Mucosa of descending colon (tissue), 3 donors: Measurements from ENCODE around the gene AGK. TPM values are rescaled to one million over a fixed set of nuclear protein-coding genes. Genes with fewer than 3 reads are reported as not detected.
"Not testable (repeated sequence)": the region's sequence is repeated elsewhere in the genome, so short reads cannot be mapped to it uniquely, and the experiment has no call there.

Experiments
- ATAC-seq: fragments of 200-7000 bp; cut with Tn5 transposase; one replicate; pipeline ENCODE4 v1.9.1; 2020; ENCODE audit warnings: mild to moderate bottlenecking, moderate library complexity
- DNase-seq, 3 donors: peaks; one replicate each; pipeline ENCODE4 v3.0.0-alpha.2; 2020
- H3K36me3 ChIP-seq: fragments of 200-600 bp; one replicate; pipeline ENCODE4 v1.8.0; 2021; ENCODE audit warnings: low read depth, mild to moderate bottlenecking
- H3K4me1 ChIP-seq: fragments of 200-600 bp; one replicate; pipeline ENCODE4 v1.8.0; 2021; ENCODE audit warnings: low read depth, mild to moderate bottlenecking
- H3K4me3 ChIP-seq: fragments of 200-600 bp; one replicate; pipeline ENCODE4 v1.8.0; 2021; ENCODE audit warnings: mild to moderate bottlenecking
- H3K9me3 ChIP-seq: fragments of 200-600 bp; one replicate; pipeline ENCODE4 v1.8.0; 2021; ENCODE audit warnings: mild to moderate bottlenecking
- intact Hi-C, 2 donors: fragments of 100-400 bp; cut with DNase I in 1 of 2; cut with micrococcal nuclease in 1 of 2; formaldehyde crosslinking; loops; one replicate each; pipeline versions ENCODE4 v1.11.0 to v1.11.1; 2022; cut with DNase I, micrococcal nuclease
- total RNA-seq, 3 donors: library from RNA; stranded (reverse); fragmentation: NEBNext Ultra II Directional in 2 of 3; extraction: Animal tissue kit (Norgen Biotek cat#: 25700) in 2 of 3; gene quantifications; one replicate each; pipeline versions ENCODE4 v1.2.1 to v1.2.4, GENCODE V29; 2021 to 2023
- TF ChIP-seq, protein P1 (sequence below): fragments of 200-600 bp; IDR thresholded peaks from one replicate; pipeline ENCODE4 v1.8.0; 2022; ENCODE audit warnings: antibody characterized with exemption, mild to moderate bottlenecking
- donor health status: DM: no; HTN: no; CAD: no; lungs with moderate emphysema.
- donor health status: DM: no; HTN: no; CAD: no.
- donor health status: DM: no; HTN: yes; CAD: no.

The AGK gene
- total RNA-seq, 3 donors from 2014 or later, result 16.7 to 20.7 (median 17.6) TPM

DNA sequence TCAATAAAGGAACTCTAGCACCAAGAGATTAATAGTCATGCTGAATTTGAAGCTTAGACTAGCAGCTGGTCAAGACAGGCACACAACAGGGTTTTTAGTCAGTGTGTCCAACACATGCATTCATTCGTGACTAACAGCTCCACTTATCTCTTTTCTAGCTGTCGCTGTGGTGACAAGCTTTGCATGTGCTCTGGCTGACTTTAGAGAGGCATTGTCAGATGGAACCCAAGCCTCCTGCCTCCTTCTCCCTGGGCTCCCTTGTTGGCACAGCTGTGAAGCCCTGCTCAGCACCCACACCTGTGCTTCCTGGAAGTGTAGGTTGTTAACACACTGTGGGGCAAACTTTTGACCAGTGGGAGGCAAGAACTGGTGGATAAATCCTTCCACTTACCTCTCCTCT is 9.8 kb upstream of the AGK start:
- H3K4me3 ChIP-seq, result no peak overlapping the region
- intact Hi-C loops, result no loop called here
- ATAC-seq (no peak), DNase-seq (no peak)
- TF ChIP-seq, protein P1, sequence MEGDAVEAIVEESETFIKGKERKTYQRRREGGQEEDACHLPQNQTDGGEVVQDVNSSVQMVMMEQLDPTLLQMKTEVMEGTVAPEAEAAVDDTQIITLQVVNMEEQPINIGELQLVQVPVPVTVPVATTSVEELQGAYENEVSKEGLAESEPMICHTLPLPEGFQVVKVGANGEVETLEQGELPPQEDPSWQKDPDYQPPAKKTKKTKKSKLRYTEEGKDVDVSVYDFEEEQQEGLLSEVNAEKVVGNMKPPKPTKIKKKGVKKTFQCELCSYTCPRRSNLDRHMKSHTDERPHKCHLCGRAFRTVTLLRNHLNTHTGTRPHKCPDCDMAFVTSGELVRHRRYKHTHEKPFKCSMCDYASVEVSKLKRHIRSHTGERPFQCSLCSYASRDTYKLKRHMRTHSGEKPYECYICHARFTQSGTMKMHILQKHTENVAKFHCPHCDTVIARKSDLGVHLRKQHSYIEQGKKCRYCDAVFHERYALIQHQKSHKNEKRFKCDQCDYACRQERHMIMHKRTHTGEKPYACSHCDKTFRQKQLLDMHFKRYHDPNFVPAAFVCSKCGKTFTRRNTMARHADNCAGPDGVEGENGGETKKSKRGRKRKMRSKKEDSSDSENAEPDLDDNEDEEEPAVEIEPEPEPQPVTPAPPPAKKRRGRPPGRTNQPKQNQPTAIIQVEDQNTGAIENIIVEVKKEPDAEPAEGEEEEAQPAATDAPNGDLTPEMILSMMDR, result no peak
- no peaks in the 10 kb centered on the region for H3K4me1 ChIP-seq
- no peaks in the 10 kb centered on the region for H3K36me3 ChIP-seq
- H3K9me3 ChIP-seq, result no peaks in the 10 kb centered on the region

DNA sequence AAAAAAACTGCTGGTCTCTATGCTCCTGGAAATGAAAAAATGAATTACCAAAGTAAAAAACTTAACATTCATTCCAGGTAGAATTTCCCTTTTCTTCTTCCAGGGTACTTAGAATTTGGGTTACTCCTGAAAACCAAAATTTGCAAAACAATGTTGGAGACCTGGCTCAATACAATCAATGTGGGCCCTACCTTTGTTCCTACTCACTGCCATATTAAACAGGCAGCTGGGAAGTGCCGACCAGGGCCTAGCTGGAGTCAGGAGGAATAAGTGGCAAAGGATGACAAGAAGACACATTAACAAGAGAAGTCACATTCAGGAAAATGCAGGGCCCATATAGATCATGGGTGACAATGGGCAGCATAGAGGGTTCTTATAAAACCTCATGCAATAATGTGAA is 6.4 kb upstream of the AGK start:
- H3K36me3 ChIP-seq, result no peaks in the 10 kb centered on the region
- H3K4me3 ChIP-seq, result no peak overlapping the region
- H3K4me1 ChIP-seq, result no peaks in the 10 kb centered on the region
- no peaks in the 10 kb centered on the region for H3K9me3 ChIP-seq
- ATAC-seq (no peak), DNase-seq (no peak)
- TF ChIP-seq, protein P1, result no peak
- intact Hi-C loops, result no loop called here

DNA sequence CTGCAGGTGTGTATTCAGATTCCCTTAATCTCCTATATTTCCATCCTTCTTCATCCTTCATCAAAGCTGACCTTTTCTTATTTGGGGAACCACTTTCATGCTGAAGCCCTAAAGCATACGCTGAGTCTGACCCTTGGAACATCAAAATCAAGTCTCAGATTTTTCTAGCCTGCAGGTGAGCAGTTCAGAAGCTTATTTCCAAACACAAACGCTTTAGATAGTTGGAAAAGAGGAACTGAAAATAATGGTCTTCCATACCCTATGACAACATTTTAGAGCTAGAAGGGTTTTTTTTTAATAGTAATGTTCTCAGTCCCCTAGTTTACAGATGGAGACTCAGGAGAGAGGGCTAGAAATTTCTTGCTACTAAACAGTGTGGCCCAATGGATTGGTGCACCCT is 1.6 kb upstream of the AGK start:
- no peaks in the 10 kb centered on the region for H3K36me3 ChIP-seq
- ATAC-seq, result no peak
- no peaks in the 10 kb centered on the region for H3K9me3 ChIP-seq
- TF ChIP-seq, protein P1, result no peak
- H3K4me1 ChIP-seq, result peaks cover 3% of the 10 kb centered on the region
- H3K4me3 ChIP-seq, result no peak overlapping the region
- intact Hi-C loops, result no loop called here
- no peak for DNase-seq

DNA sequence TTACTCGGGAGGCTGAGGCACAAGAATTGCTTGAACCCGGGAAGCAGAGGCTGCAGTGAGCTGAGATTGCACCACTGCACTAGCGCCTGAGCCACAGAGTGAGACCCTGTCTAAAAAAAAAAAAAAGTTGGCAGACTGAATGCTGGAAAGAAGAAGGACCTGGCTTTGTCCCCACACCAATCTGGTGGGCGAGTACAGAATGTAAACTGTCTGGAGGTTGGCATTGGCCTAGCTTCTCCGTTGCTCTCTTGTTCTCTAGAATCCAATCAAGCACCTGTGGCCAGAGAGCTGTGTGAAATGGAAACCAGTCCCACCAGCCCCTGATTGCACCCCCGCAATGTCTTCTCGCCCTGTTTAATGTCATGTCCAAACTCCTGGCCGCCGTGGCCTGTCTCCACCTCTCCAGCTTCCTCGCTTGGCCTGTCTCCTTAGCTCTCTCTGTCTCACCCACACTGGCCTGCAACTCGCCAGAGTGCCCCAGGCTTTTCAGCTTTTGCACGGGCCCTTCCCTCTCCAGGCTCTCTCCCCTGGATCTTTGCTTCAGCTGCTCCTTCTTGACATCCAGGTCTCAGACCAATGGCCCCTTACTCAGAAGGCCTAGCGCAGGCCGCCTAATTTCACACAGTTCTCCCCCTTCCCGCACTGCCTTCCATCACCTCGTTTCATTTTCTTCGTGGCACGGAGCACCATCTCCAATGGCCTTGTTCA is 670 bp upstream of the AGK start:
- H3K9me3 ChIP-seq, result no peaks in the 10 kb centered on the region
- TF ChIP-seq, protein P1, result no peak
- H3K4me3 ChIP-seq, result no peak overlapping the region
- ATAC-seq (no peak), DNase-seq (peak in 2 of 3 donors; percentile 5 to 30)
- peaks cover 3% of the 10 kb centered on the region for H3K4me1 ChIP-seq
- no peaks in the 10 kb centered on the region for H3K36me3 ChIP-seq
- intact Hi-C loops, result no loop called here

DNA sequence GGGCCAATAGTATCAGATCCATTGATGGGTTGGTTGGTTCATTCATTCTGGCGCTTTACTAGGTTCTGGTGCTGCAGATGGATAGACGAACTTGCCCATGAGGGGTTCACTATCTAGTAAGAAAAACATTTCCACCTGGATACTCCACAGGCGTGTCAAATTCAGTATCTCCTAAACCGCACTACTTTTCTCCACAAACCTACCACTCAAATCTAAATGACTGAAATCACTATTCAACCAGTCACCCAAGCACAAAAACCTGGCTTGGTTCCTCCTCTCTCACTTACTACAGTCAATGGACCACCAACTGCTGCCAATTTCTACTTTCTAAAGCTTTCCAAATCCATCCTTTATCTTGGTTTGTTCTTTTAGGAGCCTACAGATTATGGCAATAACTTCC is 572 bp downstream of the AGK start:
- H3K36me3 ChIP-seq, result no peaks in the 10 kb centered on the region
- DNase-seq (no peak), ATAC-seq (no peak)
- TF ChIP-seq, protein P1, result no peak
- peaks cover 3% of the 10 kb centered on the region for H3K4me1 ChIP-seq
- H3K9me3 ChIP-seq, result no peaks in the 10 kb centered on the region
- H3K4me3 ChIP-seq, result peak overlapping the region; percentile 91
- intact Hi-C loops, result no loop called here

DNA sequence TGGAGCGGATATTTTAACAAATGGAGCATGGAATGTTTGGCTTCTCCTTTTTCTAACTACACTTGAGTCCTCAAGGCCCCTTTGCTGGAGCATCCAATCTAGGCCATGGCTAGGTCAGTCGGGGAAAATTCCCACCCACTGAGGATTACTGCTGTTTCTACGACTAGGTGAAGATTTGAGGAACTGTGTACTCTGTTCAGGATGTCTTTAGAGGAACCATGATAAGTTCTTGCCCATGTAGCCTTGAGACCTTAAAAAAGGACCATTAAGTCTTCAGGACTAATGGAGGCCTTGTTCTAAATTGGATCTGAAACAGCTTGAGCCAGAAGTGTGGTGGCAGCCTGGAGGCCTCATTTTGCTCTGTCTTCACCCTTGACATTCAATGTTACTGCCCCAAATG is 6.2 kb downstream of the AGK start:
- ATAC-seq, result no peak
- Histone ChIP-seq H3K4me1 (no peaks in the 10 kb centered on the region), H3K36me3 (no peaks in the 10 kb centered on the region), H3K9me3 (peaks cover 7% of the 10 kb centered on the region), H3K4me3 (no peak overlapping the region)
- TF ChIP-seq, protein P1, result no peak
- intact Hi-C loops, result no loop called here
- no peak for DNase-seq

DNA sequence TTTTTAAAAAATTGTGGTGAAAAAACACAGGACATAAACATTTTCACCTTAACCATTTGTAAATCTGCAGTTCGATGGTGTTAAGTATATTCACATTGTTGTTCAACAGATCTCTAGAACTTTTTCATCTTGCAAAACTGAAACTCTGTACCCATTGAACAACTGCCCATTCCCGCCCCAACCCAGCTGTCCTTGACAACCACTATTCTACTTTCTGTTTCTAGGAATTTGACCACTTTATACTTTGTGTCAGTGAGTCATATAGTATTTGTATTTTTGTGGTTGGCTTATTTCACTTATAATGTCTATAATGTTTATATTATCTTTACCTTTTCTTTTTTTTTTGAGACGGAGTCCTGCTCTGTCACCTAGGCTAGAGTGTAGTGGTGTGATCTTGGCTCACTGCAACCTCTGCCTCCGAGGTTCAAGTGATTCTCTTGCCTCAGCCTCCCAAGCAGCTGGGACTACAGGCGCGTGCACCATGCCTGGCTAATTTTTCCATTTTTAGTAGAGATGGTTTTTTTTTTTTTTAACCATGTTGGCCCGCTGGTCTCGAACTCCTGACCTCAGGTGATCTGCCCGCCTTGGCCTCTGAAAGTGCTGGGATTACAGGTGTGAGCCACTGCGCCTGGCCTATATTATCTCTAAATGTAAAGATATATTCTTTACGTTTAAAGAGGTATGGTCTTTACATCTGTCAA is 6.8 kb downstream of the AGK start:
- H3K9me3 ChIP-seq, H3K36me3 ChIP-seq, ATAC-seq, DNase-seq, H3K4me3 ChIP-seq, H3K4me1 ChIP-seq, intact Hi-C loops: not testable (repeated sequence)
